GM12875 (cell line): ENCODE data around the gene HECW1.

Source experiments
- H3K4me3 ChIP-seq: one replicate; pipeline ENCODE4 v1.5.1; 2011; ENCODE audit warnings: low read depth, low read length, control low read depth
- TF ChIP-seq, protein P1 (sequence below): IDR thresholded peaks from 2 replicates; pipeline ENCODE4 v1.5.1; 2011; ENCODE audit warnings: low read depth, mild to moderate bottlenecking, control low read depth, inconsistent platforms, low read length, moderate library complexity, borderline replicate concordance; ENCODE audit not compliant: insufficient read depth

HECW1 gene

DNA sequence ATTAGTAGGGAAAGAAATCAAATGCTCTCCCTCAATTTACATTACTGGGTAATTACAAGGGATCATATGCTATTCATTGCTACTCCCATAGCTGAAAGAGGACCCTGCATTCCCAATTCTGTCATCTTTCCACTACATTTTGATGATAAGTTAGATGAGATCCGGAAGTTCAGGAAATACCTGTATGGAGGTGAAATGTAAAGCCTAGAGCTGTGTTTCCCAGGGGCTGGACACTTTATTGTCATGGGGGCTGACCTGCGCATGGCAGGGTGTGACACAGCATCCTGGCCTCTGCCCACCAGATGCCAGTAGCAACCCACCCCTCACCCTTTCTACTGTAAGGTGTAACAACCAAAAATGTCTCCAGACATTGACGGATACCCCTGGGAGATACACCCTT lies 56.6 kb downstream of the HECW1 start:
- no peak overlapping the region for H3K4me3 ChIP-seq
- TF ChIP-seq, protein P1, sequence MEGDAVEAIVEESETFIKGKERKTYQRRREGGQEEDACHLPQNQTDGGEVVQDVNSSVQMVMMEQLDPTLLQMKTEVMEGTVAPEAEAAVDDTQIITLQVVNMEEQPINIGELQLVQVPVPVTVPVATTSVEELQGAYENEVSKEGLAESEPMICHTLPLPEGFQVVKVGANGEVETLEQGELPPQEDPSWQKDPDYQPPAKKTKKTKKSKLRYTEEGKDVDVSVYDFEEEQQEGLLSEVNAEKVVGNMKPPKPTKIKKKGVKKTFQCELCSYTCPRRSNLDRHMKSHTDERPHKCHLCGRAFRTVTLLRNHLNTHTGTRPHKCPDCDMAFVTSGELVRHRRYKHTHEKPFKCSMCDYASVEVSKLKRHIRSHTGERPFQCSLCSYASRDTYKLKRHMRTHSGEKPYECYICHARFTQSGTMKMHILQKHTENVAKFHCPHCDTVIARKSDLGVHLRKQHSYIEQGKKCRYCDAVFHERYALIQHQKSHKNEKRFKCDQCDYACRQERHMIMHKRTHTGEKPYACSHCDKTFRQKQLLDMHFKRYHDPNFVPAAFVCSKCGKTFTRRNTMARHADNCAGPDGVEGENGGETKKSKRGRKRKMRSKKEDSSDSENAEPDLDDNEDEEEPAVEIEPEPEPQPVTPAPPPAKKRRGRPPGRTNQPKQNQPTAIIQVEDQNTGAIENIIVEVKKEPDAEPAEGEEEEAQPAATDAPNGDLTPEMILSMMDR, result no peak

DNA sequence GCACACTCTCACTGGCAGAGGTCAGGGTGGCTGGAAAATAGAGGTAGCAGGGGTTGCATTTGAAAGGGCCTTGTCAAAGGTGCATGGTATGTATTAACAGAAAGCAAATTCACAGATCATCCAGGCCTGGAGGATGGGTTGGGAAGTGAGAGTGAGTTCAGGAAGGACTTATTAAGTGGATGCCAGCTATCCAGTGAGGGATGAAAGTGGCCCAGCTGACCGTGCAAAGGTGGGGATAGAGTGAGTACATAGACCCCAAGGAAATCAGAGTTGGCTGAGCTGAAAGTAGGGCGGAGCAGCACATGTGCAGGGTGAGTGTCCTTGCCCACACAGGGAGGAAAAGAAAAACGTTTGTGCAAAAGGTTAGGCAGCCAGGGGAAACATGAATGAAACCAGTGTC lies 58.1 kb downstream of the HECW1 start:
- no peak overlapping the region for H3K4me3 ChIP-seq
- TF ChIP-seq, protein P1, result no peak

DNA sequence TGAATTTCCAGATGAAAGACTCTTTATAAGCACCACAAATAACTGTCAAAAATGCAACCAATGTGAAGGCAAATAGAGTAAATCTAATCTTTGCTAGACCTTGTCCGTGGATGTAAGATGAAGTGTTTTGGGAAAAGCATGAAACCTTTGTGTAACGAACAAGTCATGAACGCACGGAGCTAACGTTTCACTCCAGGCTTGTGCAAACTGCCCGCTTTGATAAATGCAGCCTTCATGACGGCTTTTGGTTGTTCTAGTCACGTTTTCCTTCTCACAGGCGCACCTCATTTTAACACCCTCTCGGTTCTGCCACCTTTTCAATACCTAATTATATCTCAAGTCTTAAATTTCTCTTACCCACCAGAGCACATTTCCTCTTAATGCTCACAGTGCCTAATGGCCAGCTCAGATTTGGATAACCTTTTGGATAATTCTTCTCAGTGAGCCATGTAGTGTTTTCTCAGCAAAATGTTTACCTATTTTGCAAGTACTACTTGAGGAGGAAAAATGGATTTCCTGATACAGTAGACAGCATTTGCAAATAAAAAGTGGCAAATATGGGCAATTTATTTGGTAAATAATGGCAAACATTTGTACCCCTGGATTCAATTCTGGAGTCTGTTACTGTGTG lies 63.2 kb downstream of the HECW1 start:
- TF ChIP-seq, protein P1, result no peak

DNA sequence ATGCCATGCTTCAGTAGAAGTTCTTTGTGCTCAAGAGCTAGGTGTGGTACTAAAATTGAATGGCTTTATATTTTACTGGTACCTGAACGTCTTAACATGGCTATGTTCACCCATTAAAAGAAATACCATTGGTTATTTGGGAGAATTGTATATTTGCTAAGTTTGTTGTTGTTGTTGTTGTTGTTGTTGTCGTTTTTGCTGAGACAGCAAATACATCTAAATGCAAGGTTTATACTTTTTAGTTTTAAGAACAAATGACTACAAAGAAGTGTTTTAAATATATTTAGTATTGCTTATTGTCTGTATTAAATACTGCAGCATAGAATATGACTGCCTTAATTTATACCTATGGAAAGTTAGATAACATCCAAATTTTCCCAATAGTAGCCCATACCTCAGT lies 66.9 kb downstream of the HECW1 start:
- no peak overlapping the region for H3K4me3 ChIP-seq
- TF ChIP-seq, protein P1, result no peak

More for the DNA sequence above, 63.2 kb downstream of the HECW1 start:
- no peak overlapping the region for H3K4me3 ChIP-seq

DNA sequence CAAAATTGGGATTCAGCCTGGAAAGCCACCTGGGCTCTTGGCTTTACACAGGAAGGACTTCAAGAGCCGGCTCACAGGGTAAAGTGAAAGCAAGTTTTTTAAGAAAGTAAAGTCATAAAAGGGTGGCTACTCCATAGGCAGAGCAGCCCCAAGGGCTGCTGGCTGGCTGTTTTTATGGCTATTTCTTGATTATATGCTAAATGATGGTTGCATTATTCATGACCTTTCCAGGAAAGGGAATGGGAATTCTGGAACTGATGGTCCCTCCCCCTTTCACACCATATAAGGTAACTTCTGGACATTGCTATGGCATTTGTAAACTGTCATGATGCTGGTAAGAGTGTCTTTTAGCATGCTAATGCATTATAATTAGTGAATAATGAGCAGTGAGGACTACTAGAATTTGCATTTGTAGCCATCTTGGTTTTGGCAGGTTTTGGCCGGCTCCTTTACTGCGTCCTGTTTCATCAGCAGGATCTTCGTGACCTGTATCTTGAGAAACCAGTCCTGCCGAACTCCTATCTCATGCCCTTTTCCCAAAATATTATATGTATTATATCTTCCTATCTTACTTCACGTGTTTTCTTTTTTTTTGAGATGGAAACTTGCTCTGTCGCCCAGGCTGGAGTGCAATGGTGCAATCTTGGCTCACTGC lies 80.5 kb downstream of the HECW1 start:
- no peak overlapping the region for H3K4me3 ChIP-seq
- TF ChIP-seq, protein P1, result no peak

DNA sequence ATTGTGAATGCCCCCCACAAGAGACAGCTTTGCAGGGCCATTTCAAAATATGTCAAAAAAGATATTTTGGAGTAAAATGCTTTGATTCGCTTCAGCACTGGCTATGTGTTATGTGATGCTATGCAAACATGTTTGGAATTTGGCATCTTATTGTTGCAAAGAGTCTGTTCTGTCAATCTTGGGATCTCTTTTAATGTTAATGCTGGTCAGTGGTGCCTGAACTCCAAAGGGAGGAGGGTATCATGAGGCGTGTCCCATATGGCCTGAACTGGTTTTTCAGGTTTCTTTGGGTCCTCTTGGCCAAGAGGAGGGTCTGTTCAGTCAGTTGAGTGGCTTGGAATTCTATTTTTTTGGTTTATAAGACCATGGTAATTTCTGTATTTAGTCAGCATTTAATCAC lies 81.4 kb downstream of the HECW1 start:
- no peak overlapping the region for H3K4me3 ChIP-seq
- TF ChIP-seq, protein P1, result no peak

DNA sequence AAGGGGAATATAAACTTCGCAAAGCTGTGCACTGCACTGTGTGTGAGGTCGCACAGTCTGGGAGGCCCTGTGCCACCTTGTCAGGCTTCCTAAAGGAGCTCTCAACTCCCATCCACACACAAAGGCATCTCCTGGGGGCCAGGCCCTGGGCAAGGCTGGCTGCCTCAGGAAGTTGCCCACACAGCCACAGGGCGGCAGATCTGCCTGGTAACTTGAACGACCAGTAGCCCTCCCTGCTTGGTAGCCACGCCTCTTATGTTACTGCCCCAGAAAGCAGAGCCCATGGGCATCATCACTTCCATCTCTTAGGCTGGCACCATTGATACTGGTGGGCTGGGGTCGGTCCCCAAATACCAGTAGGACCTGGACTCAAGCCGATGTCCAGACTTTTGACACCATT lies 82.8 kb downstream of the HECW1 start:
- H3K4me3 ChIP-seq, result no peak overlapping the region
- TF ChIP-seq, protein P1, result no peak
